ENCODE data around the gene ITPKB. TPM values are rescaled to one million over a fixed set of nuclear protein-coding genes. Genes with fewer than 3 reads are reported as not detected.
"Not testable (repeated sequence)": the region's sequence is repeated elsewhere in the genome, so short reads cannot be mapped to it uniquely, and the experiment has no call there.

Gene ITPKB
- total RNA-seq = 36.9 TPM in 2 replicates

DNA sequence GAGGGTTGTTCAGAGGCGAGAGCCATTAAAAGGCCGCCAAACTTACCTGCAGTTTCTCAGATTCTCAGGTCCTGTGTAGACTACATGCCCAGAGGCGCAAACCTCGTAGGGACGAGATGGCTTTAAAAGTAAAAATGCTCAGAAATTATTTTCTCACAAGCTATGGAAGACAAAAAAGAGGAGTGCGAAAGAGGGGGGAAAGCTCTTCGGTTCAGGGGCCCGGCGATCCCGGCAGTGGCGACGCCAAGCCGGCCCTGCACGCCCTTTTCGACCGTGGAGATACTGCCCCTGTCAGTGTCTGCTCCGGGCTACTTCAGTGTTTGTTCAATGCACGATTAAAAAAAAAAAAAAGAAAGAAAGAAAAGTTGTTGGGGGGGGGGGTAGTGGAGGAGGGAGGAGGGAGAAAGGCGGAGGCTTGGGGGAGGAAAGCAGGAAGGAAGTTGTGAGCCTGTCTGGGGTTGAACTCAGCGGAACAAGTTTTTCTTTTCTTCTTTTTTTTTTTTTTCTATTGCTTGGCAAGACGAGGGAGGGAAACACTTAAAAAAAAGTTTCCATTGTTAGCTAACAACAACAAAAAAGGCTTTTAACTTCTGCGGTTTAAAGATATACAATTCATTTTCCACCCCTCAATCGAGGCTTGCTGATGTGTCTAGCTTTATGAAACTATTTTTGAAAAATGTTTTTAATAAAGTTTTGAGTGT lies at the start of gene ITPKB:
TSS of gene ITPKB (minus strand) at position 288 of the 701 bp plus-strand sequence. CDS start 1,824 bp downstream, outside the sequence.
- peak; percentile 87 for DNase-seq

DNA sequence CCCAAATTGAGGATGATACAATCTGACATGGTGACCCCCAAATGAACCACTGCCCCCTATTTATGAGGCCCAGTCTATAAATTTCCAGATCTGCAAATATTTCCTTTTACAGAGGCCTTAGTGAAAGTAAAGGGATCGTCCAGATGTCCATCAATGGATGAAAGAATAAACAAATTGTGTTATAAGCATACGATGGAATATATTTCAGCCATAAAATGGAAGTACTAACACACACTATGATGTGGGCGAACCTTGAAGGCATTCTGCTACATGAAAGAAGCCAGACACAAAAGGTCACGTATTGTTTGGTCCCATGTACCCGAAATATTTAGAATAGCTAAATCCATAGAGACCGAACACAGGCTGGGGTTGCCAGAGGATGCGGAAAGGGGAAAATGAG lies 48.6 kb upstream of the ITPKB start:
- no peak for DNase-seq

DNA sequence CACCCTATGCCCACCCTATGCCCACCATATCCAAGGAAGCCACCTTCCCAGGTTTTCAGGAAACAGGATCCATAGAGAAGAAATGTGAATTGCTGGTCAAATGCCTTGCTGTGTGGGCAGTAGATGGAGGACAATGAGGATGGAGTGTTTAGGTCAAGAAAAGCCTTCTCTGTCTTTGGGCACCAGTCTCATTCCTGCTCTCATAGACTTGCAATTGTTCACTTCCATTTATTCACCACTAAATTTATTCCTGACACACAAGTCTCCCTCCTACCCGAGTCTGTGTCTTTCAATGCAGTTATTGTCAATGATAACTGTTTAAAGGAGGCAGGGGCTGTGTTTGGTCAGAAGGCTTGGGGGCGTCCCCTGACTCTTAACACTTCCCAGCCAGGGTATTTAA lies 48.0 kb upstream of the ITPKB start:
- no peak for DNase-seq

DNA sequence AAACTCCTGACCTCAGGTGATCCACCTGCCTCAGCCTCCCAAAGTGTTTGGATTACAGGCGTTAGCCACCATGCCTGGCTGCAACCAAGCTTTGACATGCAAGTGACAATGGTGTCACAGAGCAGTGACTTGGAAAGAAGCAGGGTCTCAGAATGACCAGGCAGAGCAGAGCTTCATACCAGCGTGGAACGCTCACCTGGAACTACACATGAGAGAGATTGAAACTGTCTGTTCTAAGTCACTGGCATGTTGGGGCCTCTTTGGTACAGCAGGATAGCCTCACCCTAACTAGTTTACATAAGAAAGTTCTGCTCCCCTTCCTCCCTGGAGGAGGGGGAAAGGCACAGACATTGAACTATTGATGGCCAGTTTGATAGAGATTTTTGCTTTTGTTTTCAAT lies 47.5 kb upstream of the ITPKB start:
- DNase-seq = no peak

DNA sequence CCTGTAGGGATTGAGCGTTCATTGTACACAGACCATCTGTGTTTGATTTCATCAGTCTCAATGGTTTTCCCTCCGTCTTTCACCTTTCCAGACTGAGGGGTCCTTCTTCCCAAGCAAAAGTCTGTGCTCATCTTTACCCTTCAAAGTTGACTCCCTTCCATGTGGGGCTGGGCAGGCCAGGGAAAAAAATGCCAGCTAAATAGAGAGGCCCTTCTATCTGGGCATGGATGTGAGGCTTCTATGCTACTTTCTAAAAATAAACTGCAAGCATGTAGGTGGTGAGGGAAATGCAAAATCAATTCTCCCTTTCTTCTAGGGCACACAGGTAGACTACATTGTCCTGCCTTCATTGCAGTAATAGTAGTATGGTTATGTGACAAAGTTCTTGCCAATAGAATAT lies 46.7 kb upstream of the ITPKB start:
- DNase-seq = no peak

DNA sequence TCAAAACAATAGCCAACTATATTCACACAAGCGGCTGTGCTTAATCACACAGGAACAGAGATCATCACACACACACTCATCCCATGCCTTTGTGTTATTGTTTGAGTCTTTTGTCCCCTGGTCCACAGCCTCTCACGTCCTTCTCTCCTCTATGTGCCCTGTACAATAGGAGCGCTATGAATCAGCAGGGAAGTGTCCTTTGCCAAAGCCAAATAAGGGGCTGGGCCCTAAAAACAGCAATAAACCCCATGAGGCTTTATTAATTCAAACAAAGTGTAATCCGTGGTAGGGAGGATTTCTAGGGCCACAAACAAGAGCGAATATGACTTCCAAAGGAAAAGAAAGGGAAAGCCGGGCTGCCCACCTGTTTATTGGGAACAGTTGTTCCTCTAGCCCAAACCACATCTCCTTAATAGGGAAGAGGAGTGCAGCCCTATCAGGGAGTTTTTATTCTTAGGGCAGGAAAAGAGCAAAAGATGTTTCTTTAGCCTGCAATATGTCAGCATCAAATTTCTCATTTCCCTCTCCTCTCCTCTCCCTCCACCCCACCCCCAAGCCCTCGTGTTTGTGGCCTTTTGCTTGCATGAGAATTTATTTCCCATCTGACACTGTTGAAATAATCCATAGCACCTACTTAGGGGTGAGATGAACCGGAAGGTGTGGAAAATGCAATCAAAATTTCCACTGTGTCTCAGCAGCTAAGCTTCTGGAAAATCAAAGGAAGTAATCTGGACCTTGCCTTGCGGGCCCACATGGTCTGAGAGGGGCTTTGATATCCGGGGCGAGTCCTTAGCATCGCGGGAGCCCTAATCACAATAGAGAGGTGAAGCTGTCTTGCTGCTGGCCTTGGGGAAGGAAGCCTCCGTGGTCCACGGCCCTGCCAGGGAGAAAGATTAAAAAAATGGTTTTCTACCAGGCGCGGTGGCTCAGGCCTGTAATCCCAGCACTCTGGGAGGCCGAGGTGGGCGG lies 45.3 kb upstream of the ITPKB start:
- DNase-seq = peak; percentile 86

DNA sequence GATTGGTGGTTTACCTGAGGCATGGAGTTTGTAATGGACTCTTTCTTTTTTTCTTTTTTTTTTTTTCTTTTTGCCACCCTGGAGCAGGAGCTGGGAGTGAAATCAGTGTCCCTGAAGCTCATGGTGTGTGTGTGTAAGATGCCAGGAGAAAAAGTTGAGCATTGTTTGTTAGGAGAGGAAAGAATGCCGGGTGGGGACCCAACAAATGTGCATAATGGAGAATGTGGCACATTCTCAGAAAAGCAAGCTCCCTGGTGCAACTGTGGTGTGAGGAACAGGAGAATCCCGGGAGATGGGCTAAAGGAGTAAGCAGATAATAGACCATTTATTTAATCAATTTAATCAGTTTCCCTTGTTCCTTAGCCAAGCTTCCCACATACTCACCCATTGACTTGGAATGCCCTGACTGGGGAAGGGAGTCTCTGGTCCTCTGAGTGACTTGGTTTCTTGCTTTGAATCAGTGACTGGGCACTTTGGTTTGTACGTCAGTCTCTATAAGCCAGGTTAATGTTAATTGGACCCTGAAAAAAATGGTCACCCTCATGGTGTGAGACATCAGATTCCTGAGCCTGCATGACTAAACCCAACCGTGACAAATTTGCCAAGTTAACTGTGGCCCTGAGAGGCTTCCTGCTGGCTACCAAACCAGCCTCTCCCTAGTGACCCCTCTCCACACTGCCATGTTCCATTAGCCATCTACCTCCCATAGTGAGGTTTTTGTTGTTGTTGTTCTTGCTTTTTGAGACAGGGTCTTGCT lies 43.9 kb upstream of the ITPKB start:
- DNase-seq = no peak

DNA sequence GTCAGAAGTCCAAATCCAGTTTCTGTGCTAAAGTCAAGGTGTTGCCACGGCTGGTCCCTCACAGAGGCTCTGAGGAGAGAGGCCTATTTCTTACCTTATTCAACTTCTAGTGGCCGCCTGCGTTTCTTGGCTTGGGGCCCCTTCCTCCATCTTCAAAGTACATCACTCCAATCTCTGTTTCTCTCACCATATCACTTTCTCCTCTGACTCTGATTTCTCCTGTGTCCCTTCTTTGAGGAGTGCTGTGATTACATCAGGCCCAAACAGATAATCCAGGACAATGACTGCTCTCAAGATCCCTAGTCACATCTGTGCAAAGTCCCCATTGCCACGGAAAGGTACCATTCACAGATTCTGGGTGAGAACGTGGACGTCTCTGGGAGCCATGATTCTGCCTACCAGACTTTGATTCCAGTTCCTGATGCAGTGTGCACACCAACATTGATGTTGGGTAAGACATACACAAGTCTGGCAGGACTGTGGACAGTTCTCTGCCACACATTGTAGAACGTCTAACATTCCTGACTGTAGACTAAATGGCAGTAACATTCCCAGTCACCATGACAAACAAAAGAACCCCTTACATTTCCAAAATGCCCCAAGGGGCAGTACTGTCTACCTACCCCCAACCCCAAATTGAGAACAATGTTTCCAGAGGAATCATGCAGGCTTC lies 43.0 kb upstream of the ITPKB start:
- DNase-seq = no peak

DNA sequence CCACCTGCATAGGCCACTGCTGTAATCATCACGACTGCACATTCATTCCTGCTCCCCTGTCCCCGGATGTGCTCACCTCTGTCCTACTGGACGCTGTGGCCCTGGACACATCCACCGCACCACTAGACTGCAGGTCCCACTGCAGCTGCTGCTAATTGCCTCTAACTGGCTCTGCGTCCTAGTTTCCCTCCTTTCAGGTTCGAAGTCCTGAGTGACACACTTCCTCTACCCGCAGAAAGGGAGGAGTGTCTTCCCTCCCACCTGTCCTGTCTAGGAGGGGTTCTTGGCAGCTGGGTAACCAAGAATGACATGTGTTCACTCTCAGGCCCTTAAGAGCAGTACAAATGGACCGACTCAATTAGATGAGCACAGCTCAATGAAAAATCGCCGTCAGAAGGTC lies 40.5 kb upstream of the ITPKB start:
- no peak for DNase-seq

DNA sequence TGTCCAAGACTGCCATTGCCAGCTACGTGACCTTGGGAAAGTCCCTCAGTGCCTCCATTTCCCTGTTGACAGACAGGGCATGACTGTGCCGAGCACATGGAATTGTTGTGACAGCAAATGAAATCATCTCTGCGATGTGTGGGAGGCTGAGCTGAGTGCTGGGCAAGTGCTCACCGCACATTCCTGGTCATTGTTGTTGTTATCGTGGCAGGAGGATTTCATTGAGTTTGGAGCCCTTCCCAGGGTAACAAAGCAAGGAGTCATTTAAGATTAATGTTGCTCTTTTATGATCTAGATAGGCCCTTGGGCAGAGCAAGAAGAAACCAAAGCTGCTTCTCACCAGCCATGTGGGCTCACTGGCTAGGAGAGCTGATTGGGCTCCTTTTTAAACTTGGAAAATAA lies 39.6 kb upstream of the ITPKB start:
- peak; percentile 91 for DNase-seq

DNA sequence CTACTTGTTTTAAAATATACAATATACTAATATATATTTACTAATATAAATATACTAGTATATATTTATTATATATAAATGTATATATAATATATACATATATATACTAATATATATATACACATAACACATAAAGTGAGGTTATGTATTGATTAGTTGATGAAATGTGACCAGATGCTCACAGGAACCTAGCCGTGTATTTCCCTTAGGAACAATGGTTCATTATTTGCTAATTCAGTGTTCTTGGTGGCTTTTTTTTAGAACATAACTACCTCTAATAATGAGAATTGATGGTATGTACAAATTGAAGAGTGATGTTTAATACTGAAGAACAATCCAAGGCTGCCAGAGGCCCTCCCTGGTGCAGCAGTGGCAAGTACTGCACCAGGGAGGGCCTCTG lies 37.9 kb upstream of the ITPKB start:
- no peak for DNase-seq

DNA sequence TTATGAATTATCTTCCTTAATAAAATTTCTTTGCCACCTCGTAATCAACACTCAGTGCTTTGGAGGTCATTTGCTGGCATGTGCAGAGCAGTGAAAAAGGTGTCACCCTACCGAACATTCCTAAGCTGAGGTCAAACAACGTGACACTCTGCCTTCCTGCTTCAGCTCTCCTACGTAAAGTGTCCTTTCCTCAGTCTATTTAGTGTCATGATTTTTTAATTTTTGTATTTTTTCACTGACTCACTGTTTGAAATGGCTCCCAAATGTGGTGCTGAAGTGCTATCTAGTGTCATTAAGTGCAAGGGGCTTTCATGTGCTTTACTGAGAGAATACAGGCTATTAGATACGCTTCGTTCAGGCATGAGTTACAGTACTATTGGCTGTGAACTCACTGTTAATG lies 37.0 kb upstream of the ITPKB start:
- no peak for DNase-seq

DNA sequence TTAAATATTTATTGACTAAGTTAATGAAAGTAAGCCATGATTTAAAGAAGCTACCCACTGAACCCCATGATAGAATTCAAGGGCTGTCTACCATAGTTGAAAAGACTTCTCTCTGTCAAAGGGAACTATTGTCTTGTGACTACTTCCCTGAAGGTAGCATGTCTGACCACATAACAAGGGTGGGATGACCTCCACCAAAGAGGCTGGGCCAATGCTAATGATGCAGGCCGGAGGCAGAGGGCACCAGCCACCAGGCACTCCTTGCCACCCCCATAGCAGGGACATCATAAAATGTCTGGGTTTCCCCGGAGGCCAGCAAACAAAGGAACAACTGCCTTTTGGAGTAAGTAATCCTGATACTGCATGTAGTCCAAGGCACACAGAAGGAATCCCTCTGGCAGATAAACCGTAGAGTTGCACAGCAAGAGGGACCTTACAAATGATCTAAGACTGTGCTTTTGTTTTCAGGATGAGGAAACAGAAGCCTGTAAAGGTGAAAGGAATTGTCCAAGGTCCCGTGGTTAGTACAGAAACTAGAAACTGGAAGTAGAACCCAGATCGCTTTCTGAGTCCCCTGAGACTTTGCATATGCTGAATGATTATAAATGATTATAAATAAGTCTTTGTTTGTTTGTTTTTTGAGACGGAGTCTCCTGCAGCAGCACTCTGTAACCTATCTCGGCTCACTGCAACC lies 33.5 kb upstream of the ITPKB start:
- DNase-seq = no peak

DNA sequence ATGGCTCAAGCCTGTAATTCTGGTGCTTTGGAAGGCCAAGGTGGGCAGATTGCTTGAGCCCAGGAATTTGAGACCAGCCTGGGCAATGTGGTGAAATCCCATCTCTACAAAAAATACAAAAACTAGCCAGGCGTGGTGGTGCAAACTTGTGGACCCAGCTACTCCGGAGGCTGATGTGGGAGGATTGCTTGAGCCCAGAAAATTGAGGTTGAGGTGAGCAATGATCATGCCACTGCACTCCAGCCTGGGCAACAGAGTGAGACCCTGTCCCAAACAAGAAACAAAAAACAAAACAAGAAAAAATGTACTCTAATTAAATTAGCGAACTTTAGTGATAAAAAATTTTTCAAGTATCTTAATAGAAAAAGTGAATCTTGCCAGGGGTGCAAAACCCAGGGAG lies 28.1 kb upstream of the ITPKB start:
- DNase-seq = not testable (repeated sequence)

DNA sequence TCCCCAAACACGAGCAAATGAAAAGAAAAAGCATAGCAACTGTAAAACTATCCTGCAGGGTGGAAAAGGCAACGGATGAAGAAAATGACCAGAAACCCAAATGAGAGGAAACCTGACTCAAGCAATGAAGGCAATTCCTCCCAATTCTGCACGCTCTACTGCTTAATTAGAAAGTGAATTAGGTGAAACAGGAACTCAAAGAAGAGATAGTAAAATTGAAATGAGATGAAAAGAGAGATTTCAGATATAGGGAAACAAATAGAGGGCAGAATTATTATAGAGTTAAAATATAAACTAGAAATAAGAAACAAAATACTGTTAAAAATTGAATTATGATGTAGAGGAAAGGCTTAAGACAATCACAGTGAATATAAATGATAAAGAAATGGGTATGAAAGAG lies 27.5 kb upstream of the ITPKB start:
- no peak for DNase-seq

DNA sequence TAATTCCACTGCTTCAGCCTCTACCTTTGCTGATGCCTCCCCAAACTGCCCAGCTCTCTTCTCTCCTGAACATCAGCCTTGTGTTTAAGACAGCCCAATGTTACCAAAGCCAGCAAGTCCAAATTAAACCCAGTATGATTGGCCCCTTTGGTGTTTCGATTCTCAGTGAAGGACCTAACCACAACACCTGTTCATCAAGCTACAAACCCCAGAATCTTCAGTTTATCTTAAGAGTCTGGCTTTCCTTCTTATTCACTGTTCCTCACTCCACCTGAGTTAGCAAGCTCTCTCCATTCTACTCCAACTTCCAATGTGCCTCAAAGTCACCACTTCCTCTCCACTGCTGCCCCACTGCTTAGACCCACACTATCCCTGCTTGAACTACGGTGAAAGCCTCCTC lies 25.5 kb upstream of the ITPKB start:
- no peak for DNase-seq

DNA sequence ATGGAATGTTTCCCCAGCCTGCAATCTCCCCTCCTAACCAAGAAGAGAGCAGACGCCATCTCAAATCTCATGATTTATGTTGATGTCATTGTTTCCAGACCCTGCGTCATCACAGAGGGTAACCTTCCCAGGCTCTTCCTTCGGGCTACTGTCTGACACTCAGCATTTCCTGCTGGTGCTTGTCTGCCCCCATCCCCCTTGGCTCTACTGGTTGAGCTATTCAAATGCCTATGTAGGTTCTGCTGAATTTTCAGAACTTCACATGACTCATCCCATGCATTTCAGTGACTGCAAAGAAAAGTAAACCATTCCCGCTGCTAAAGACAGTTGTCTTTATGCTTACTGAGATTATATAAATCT lies 24.8 kb upstream of the ITPKB start:
- DNase-seq = peak; percentile 49

DNA sequence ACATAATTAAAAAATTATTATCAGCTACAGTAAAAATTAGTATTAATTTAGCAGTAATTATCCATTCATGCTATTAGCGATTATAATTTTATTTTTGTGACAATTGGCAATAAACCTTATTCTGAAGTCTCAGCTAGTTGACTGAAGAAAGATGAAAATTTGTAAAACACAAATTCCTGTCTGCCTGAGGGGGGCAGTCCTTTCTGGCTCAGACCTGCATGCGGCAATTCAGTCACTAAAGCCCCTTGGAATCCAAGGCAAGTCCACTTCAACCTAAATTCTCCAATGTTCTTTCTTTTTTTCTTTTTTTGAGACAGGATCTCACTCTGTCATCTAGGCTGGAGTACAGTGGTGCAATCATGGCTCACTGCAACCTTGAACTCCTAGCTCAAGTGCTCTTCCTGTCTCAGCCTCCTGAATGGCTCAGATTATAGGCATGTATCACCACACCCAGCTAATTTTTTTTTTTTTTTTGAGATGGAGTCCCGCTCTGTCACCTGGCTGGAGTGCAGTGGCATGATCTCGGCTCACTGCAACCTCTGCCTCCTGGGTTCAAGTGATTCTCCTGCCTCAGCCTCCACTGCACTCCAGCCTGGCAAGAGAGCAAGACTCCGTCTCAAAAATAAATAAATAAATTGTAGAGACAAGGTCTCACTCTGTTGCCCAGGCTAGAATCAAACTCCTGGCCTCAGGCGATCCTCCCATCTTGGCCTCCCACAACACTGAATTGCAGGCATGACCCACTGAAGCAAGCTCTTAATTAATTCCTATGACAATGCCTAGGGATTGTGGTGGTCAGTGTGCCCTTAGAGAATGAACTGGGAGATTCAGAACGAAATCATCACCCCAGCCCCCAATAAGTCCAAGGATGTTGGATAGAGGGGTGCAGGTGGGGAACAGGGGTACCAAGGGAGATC lies 24.2 kb upstream of the ITPKB start:
- no peak for DNase-seq

DNA sequence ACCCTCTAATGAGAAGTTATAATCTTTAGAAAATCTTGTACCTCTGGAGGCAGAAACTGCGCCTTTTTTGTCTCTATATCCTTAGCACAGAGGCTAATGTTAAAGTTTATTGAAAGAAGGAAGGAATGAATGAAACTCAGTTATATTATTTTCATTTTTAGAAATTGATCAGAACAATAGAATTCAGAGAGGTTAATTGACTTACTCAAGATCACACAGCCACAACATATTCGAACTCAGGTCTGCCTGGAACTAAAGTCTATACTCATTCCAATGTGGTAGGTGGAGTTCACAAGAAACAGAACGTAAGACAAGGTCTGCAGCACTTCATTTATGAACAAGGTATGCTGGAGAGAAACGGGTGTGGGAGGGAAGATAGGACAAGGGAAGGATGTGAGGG lies 23.0 kb upstream of the ITPKB start:
- DNase-seq = no peak

DNA sequence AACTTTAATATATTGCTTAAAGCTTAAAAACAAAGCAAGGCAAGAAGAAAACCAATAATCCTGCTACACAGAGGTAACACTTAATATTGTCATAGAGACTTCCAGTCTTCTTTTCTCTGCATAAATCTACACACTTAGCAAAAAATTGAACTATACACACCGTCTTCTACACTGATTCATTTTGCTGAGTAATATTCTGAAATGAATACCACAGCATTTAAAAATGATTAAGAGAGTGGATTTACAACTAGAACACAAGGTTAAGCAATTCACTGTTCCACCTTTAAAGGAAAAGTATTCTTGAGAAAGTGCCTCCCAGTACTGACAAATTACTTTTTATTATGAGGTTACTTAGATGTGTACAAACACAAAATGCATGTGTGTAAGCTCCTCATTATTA lies 22.2 kb upstream of the ITPKB start:
- DNase-seq = no peak

Measured in dermis blood vessel endothelial cell (primary cell).